ENCODE results near the gene STARD3NL. TPM values are rescaled to one million over a fixed set of nuclear protein-coding genes. Genes with fewer than 3 reads are reported as not detected.

STARD3NL gene
- total and polyA plus RNA-seq, 10 of the 15 experiments (the other 5 are each of a cell fraction or from before 2014, with no cell fraction given) = 66.1 to 133 (median 85.7) TPM

DNA sequence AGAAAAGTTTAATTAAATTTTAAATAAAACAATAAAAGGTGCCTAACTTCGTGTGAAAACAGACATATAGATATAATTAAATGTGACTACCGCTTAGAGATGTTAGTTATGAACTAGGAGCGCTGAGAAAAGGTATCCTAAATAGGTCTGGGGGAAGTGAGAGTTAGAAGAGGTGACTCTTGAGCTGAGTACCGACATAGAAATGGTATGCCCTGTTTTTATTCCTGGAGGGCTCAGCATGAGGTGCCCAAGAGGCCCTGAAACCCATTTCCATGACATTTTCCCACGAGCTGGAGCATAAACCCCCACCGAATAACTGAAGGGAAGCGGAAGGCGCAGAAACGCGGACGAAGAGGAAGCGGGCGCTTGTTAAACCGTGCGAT, 433 bp upstream of the STARD3NL start (continued):
- TF ChIP-seq ZNF384 (IDR thresholded peaks at IDR 0.05; ENCODE audit: borderline replicate concordance, low read depth, low read length) (no peak), SPI1 (IDR thresholded peaks at IDR 0.05; ENCODE audit: borderline replicate concordance, insufficient read depth, low read depth, low read length) (peak; percentile 64; the same call in 1 of the 2 replicates), MXI1 (IDR thresholded peaks at IDR 0.05; ENCODE audit: low read depth, low read length) (no peak), CHD4 (IDR thresholded peaks at IDR 0.05) (no peak), EGR1 (IDR thresholded peaks at IDR 0.05; ENCODE audit: borderline replicate concordance in 1 of 2, low read depth in 2 of 2, low read length in 2 of 2) (no peak), NFXL1 (IDR thresholded peaks at IDR 0.05; ENCODE audit: borderline replicate concordance) (no peak), STAT3 (IDR thresholded peaks at IDR 0.05; ENCODE audit: low read depth, low read length) (no peak), HSF1 (IDR thresholded peaks at IDR 0.05; ENCODE audit: low read depth, low read length) (no peak), ZNF217 (IDR thresholded peaks at IDR 0.05) (no peak), NBN (IDR thresholded peaks at IDR 0.05) (0 out of 2 replicates have a peak, but pooled peaks have one; percentile 31), BMI1 (IDR thresholded peaks at IDR 0.05; ENCODE audit: borderline replicate concordance) (no peak), SIX5 (IDR thresholded peaks at IDR 0.05; ENCODE audit: low read depth, low read length, severe bottlenecking) (no peak), CHD2 (IDR thresholded peaks at IDR 0.05; ENCODE audit: borderline replicate concordance, low read depth, low read length) (no peak), ZNF24 (IDR thresholded peaks at IDR 0.05) (no peak), NR2C1 (IDR thresholded peaks at IDR 0.05) (no peak), BCL3 (IDR thresholded peaks at IDR 0.05; ENCODE audit: borderline replicate concordance, insufficient read depth, low read depth, low read length, poor library complexity, severe bottlenecking) (no peak), RBBP5 (conservative IDR thresholded peaks at IDR 0.05) (no peak), YY1 (IDR thresholded peaks at IDR 0.05; ENCODE audit: low read depth, low read length) (no peak), ELK1 (IDR thresholded peaks at IDR 0.05; ENCODE audit: low read depth, low read length) (no peak), ZBTB40 (IDR thresholded peaks at IDR 0.05; ENCODE audit: borderline replicate concordance) (peak; percentile 41; the same call in 1 of the 2 replicates), CHD1 (IDR thresholded peaks at IDR 0.05; ENCODE audit: low read depth, low read length) (no peak), TAF1 (IDR thresholded peaks at IDR 0.05; ENCODE audit: borderline replicate concordance, low read depth, low read length) (no peak)
